PC-3 (cell line): ENCODE results near the gene GMDS. TPM values are rescaled to one million over a fixed set of nuclear protein-coding genes. Genes with fewer than 3 reads are reported as not detected.

Experiments
- ATAC-seq: fragments of 200-7000 bp; cut with Tn5 transposase; 2 replicates; pipeline ENCODE4 v1.9.1; 2020; ENCODE audit warnings: mild to moderate bottlenecking, moderate library complexity
- BruUV-seq: library from RNA; stranded (reverse); fragments of 400-500 nt; replicated peaks from 2 replicates; lab custom pipeline; 2021; lab: Mats Ljungman, UMichigan
- CTCF ChIA-PET: fragments of 300-600 bp; sonication (Branson Sonifier 250); formaldehyde crosslinking; loops from one replicate; lab custom pipeline; 2022; ENCODE audit warnings: antibody characterized with exemption; lab: Charles Lee
- POLR2A ChIA-PET: fragments of 300-600 bp; sonication (Branson Sonifier 250); formaldehyde crosslinking; loops from one replicate; lab custom pipeline; 2022; ENCODE audit warnings: antibody characterized with exemption; ENCODE audit not compliant: unreplicated experiment; lab: Charles Lee
- DNase-seq: peaks from one replicate; pipeline ENCODE4 v3.0.0-alpha.2; 2015
- H2AFZ ChIP-seq: fragments of 300-600 bp; sonication (generic); 2 replicates; pipeline ENCODE4 v1.6.0; 2016; ENCODE audit warnings: antibody characterized with exemption, low read length
- H3F3A ChIP-seq: fragments of 300-600 bp; sonication (generic); one replicate; pipeline ENCODE4 v1.6.0; 2017; ENCODE audit warnings: antibody characterized with exemption, low read length, control low read depth, mild to moderate bottlenecking; ENCODE audit not compliant: unreplicated experiment
- H3K27ac ChIP-seq: fragments of 300-600 bp; sonication (generic); 2 replicates; pipeline ENCODE4 v1.5.1; 2016; ENCODE audit warnings: mild to moderate bottlenecking, low read length
- H3K27me3 ChIP-seq: fragments of 300-600 bp; sonication (generic); 2 replicates; pipeline ENCODE4 v1.6.1; 2016; ENCODE audit warnings: low read length, mixed read lengths
- H3K36me3 ChIP-seq: fragments of 300-600 bp; sonication (generic); 2 replicates; pipeline ENCODE4 v1.6.1; 2016; ENCODE audit warnings: low read depth, mixed run types, low read length, mixed read lengths
- H3K4me1 ChIP-seq: fragments of 300-600 bp; sonication (generic); 2 replicates; pipeline ENCODE4 v1.5.1; 2016; ENCODE audit warnings: low read length; ENCODE audit not compliant: insufficient read depth
- H3K4me2 ChIP-seq: fragments of 300-600 bp; sonication (generic); 2 replicates; pipeline ENCODE4 v1.6.0; 2016; ENCODE audit warnings: low read length
- H3K4me3 ChIP-seq: fragments of 300-600 bp; sonication (generic); 2 replicates; pipeline ENCODE4 v1.5.1; 2016; ENCODE audit warnings: mild to moderate bottlenecking, low read length, mixed read lengths
- H3K79me2 ChIP-seq: fragments of 300-600 bp; sonication (generic); 2 replicates; pipeline ENCODE4 v1.6.1; 2017; ENCODE audit warnings: low read length, mixed read lengths
- H3K9ac ChIP-seq: fragments of 300-600 bp; sonication (generic); 2 replicates; pipeline ENCODE4 v1.6.0; 2016; ENCODE audit warnings: mild to moderate bottlenecking, low read length
- H3K9me2 ChIP-seq: fragments of 300-600 bp; sonication (generic); replicated peaks from 2 replicates; pipeline ENCODE4 v1.6.1; 2016; ENCODE audit warnings: mixed run types, low read length, mixed read lengths
- H3K9me3 ChIP-seq: fragments of 300-600 bp; sonication (generic); 2 replicates; pipeline ENCODE4 v1.6.1; 2016; ENCODE audit warnings: low read length, mixed read lengths
- H4K20me1 ChIP-seq: fragments of 300-600 bp; sonication (generic); 2 replicates; pipeline ENCODE4 v1.6.1; 2016; ENCODE audit warnings: low read length, mixed read lengths
- CTCF ChIP-seq: fragments of 300-600 bp; sonication (generic); conservative IDR thresholded peaks from 2 replicates; pipeline ENCODE4 v1.5.1; 2017; ENCODE audit warnings: antibody characterized with exemption, low read depth, mild to moderate bottlenecking, low read length
- EZH2 ChIP-seq: fragments of 300-600 bp; sonication (generic); IDR thresholded peaks from one replicate; pipeline ENCODE4 v1.6.1; 2017; ENCODE audit warnings: antibody characterized with exemption, mild to moderate bottlenecking, low read length; ENCODE audit not compliant: unreplicated experiment
- EZH2phosphoT487 ChIP-seq: fragments of 300-600 bp; sonication (generic); IDR thresholded peaks from 2 replicates; pipeline ENCODE4 v1.6.1; 2018; ENCODE audit warnings: mild to moderate bottlenecking, antibody characterized with exemption, low read length, borderline replicate concordance
- intact Hi-C: fragments of 100-400 bp; cut with micrococcal nuclease; formaldehyde crosslinking; loops from 2 replicates; pipeline ENCODE4 v1.9.0; 2023
- total RNA-seq: library from RNA; depleted of rRNA; stranded (reverse); fragments of >200 nt; gene quantifications from 2 replicates; pipeline ENCODE4 v1.2.3, GENCODE V29; 2014

Gene GMDS
- total RNA-seq, 1 experiment from 2014 or later = 18.3 TPM

- Histone ChIP-seq H3F3A (peaks cover 14% of the 10 kb centered on the region), H3K4me1 (peaks cover 55% of the 10 kb centered on the region), H3K9me2 (no peaks in the 10 kb centered on the region), H3K79me2 (no peaks in the 10 kb centered on the region), H3K4me3 (peak overlapping the region; percentile 34; the same call in 1 of the 2 replicates), H3K27me3 (no peaks in the 10 kb centered on the region), H2AFZ (no peak overlapping the region), H3K4me2 (peak overlapping the region; percentile 79), H3K9ac (peak overlapping the region; percentile 27; the same call in 1 of the 2 replicates), H3K9me3 (no peaks in the 10 kb centered on the region), H3K27ac (peak overlapping the region; percentile 92), H3K36me3 (no peaks in the 10 kb centered on the region), H4K20me1 (no peaks in the 10 kb centered on the region)
- ChIA-PET POLR2A (no interaction called here), CTCF (interaction anchor here (0.9 to 2.2 kb wide), 3 partner anchors 76 to 89 kb away, joined by 4 to 15 read pairs (median 5); no protein-coding TSS in a partner anchor)
- intact Hi-C loops = loop anchor here (2.0 to 10.0 kb wide), 4 partner anchors 83 to 415 kb away; no protein-coding TSS in a partner anchor
- ATAC-seq (no peak), DNase-seq (no peak)
- BruUV-seq = no TSS peak
- TF ChIP-seq EZH2phosphoT487 = no peak
- TF ChIP-seq CTCF = no peak
- no peak for TF ChIP-seq EZH2
Measured at GRCh38 chr6:1687402-1687801, 558.0 kb downstream of the GMDS start.

- H3F3A ChIP-seq = peaks cover 14% of the 10 kb centered on the region
- intact Hi-C loops = loop anchor here (1.0 to 10.0 kb wide), 5 partner anchors 74 to 416 kb away; no protein-coding TSS in a partner anchor
- DNase-seq (peak; percentile 94), ATAC-seq (peak; percentile 78)
- H3K36me3 ChIP-seq = no peaks in the 10 kb centered on the region
- H3K9me2 ChIP-seq = no peaks in the 10 kb centered on the region
- CTCF ChIA-PET = interaction anchor here (0.5 to 2.2 kb wide), 4 partner anchors 75 to 93 kb away, joined by 3 to 15 read pairs (median 4); no protein-coding TSS in a partner anchor
- peaks cover 55% of the 10 kb centered on the region for H3K4me1 ChIP-seq
- no peaks in the 10 kb centered on the region for H3K27me3 ChIP-seq
- TF ChIP-seq EZH2phosphoT487 = no peak
- TF ChIP-seq CTCF = peak; percentile 74
- POLR2A ChIA-PET = interaction anchor here (0.6 to 0.7 kb wide), 2 partner anchors 75 to 374 kb away, joined by 3 to 6 read pairs; no protein-coding TSS in a partner anchor
- H3K4me3 ChIP-seq = peak overlapping the region; percentile 34; the same call in 1 of the 2 replicates
- H3K79me2 ChIP-seq = no peaks in the 10 kb centered on the region
- no peaks in the 10 kb centered on the region for H3K9me3 ChIP-seq
- H3K27ac ChIP-seq = peak overlapping the region; percentile 92
- peak overlapping the region; percentile 27; the same call in 1 of the 2 replicates for H2AFZ ChIP-seq
- no TSS peak for BruUV-seq
- peak overlapping the region; percentile 79 for H3K4me2 ChIP-seq
- H4K20me1 ChIP-seq = no peaks in the 10 kb centered on the region
- peak overlapping the region; percentile 62 for H3K9ac ChIP-seq
Measured at GRCh38 chr6:1686117-1687098, 559.0 kb downstream of the GMDS start.
